Right ventricle myocardium inferior (tissue), 1 donor: ENCODE measurements around the gene RNF123. TPM values are rescaled to one million over a fixed set of nuclear protein-coding genes. Genes with fewer than 3 reads are reported as not detected.
"Not testable (repeated sequence)": the region's sequence is repeated elsewhere in the genome, so short reads cannot be mapped to it uniquely, and the experiment has no call there.

Experiments
- ATAC-seq: fragments of 200-7000 bp; cut with Tn5 transposase; one replicate; pipeline ENCODE4 v1.9.1; 2020; ENCODE audit warnings: mild to moderate bottlenecking, moderate library complexity
- DNase-seq: peaks from one replicate; pipeline ENCODE4 v3.0.0; 2021; ENCODE audit errors: missing footprints
- intact Hi-C: fragments of 100-400 bp; cut with DNase I; formaldehyde crosslinking; loops from one replicate; pipeline ENCODE4 v1.11.0; 2022
- total RNA-seq: library from RNA; stranded (reverse); fragmentation: NEBNext Ultra II Directional; extraction: Animal tissue kit (Norgen Biotek cat#: 25700); gene quantifications from one replicate; pipeline ENCODE4 v1.2.1, GENCODE V29; 2021
- donor health status: DM: no; HTN: yes; CAD: no; lungs with severe emphysema.

Gene RNF123
- total RNA-seq, 1 donor from 2014 or later = 46.1 TPM

DNA sequence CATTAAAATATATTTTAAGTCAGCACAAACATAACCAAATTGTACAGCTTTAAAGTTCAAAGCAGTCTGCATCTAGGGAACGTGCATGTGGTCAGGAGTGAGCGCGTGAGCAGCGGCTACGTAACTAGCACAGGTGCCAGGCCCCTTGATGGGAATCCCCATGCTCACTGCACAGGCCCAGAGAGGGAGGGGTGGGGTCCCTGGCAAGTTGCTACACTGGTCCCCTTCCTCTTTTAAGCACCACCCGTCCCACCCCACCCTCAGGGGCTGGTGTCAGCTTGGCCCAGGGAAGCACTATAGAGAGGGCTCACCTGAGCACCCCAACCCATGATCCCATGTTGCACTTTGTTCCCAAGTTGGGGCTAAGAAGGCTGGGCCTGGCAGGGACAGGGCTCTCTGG, 35.2 kb downstream of the RNF123 start:
- DNase-seq (no peak), ATAC-seq (no peak)
- intact Hi-C loops = loop anchor here (5.0 kb wide), 1 partner anchor 563 kb away; no protein-coding TSS in a partner anchor

DNA sequence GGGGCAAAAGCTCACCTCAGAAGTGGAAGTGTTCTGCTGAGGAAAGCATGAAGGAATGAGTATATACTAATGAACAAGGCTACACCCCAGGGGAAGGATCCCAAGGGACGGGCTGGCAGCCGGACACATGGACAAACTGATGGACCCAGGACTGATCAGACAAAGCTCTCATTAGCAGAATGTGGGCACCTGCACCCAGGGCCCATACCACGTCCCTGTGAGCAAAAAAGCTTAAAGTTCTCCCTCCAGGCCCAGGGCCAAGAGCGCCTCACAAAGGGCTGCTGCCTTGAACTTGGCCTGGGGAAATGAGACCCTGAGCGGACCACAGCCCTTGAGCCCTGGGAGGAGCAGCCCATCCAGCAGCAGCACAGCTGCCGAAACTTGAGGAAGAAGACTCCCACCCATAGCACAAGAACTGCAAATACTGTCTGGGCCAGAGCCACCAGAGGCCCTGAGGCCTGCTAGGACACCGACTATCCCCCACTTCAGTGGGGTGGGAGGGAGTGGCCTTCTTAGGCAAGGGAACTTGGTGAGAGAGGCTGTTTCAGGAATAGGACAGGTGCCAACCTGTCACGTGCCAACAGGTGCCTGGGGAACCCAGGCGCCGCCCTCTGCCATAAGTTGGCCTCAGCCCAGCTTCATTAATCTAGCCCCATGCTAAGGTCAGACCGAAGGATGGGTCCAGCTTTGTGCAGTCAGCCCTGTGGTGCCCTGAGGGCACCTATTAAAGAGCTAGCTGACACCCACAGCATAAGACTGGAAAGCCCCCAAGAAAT, 36.7 kb downstream of the RNF123 start:
- intact Hi-C loops = no loop called here
- DNase-seq = no peak

DNA sequence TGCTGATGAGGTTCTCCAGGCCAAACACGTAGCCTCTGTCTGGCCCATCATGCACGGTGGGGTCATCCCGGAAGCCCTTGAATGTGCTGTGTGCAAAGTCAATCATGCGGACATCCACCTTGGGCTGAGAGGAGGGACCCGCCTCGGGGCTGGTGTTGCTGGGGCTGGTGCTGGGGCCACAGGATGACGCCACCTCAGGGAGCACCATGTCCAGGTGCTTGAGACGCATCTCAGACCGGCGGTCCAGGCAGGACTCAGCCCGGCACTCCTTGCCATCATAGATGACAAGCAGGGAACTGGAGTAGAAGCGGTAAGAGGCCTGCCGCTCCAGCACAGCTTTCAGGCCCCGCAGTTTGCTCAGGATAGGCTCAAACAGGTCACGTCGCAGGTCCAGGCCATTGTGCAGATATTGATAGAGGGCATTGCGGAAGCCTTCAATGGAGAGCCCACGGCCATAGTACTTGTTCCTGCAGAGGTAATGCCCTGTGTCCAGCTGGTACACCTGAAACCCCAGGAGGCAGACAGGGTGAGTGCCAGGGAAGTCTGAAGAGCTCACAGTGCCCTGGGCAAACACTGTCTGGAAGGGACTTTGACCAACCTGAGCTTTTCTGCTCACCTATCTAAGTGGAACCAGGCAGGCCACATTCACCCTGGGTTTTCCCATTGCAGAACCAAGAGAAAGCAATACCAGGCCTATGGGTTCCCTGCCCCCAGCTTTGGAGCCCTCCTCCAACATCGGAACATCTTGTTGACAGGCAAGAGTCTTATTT, 38.0 kb downstream of the RNF123 start:
- ATAC-seq (no peak), DNase-seq (no peak)
- intact Hi-C loops = no loop called here

More for the DNA sequence above, 36.7 kb downstream of the RNF123 start:
- ATAC-seq = no peak

DNA sequence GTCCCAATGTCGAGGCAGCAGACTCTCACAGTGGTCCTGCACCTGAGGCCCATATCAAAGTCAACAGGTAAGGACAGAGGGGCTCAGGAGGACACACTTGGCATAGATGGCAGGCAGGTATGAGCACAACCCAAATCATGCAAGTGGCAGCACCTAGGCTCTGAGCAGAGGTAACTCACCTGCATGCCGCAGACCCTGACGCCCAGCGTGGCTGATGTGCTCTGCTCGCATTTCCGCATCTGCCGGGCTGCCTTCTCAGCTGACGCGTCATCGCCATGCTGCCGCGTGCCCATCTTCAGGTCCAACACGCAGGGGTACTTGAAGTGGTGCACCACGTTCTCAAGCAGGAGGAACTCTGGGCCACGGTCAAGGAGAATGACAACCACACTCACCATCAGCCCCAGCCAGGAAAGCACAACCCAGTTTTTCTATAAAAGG, 38.6 kb downstream of the RNF123 start:
- no peak for ATAC-seq
- DNase-seq = no peak
- intact Hi-C loops = no loop called here

DNA sequence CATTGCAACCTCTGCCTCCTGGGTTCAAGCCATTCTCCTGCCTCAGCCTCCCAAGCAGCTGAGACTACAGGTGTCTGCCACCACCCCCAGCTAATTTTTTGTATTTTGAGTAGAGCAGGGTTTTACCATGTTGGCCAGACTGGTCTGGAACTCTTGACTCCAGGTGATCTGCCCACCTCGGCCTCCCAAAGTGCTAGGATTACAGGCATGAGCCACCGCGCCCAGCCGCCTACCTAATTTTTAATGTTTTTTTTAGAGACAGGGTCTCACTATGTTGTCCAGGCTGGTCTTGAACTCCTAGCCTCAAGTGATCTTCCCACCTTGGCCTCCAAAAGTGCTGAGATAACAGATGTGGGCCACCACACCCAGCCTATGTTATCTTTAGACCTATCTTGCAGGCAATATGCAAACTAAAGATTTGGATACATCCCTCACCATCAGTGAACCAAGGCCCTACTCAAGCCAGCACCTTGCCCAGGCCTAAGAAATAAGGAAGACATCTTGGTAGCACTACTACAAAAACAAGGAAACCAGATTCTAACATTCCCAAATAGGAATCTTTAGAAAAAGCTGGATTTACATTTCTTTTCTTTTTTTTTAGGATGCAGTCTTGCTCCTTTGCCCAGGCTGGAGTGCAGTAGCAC, 40.7 kb downstream of the RNF123 start:
- DNase-seq = no peak
- intact Hi-C loops = no loop called here
- ATAC-seq = no peak

DNA sequence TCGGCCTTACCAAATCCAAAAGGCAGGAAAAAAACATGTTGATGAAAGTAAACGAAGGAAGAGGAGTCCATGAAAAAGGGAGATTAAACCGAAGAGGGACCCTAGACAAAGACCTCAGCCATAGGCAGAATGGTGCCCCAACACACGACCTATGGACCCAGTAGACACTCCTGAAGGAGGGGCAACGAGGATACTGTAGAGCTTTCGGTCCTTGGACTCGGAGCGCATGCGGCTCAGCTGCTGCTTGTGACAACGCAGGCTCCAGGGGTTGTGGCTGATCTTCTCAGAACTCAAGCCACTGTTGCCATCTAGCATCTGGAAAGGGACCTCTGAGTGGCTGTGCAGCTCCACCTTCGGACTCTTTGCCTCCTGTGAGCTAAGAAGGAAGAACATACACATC, 43.2 kb downstream of the RNF123 start:
- intact Hi-C loops = no loop called here
- no peak for DNase-seq
- no peak for ATAC-seq

DNA sequence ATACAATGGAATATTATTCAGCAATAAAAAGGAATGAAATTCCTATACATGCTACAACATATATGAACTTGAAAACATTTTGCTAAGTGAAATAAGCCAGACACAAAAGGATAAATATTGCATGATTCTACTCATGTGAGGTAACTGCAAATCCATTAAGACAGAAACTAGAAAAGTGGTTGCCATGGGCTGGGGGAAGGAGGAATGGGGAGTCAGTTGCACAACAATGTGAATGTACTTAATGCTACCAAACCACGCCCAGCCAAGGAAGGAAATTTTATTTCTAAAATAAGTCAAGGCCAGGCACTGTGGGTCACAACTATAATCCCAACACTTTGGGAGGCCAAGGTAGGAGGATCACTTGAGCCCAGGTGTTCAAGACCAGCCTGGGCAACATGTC, 44.2 kb downstream of the RNF123 start:
- intact Hi-C loops = no loop called here
- no peak for ATAC-seq
- no peak for DNase-seq

DNA sequence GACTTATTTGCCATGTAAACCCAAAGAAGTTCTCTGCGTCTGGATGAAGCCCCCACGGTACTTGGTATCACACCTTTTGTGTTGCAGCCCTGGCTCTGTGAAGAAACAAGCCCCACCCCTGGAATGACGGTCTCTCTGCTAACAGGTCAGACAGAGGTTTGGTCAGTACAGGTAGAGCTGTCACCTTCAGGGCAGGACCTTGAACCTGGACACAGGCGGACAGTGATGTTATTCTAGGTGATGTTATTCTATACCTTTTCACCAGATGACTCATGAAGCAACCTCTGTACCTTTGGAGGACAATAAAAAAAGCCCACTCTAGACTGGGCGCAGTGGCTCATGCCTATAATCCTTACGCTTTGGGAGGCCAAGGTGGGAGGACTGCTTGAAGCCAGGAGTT, 45.4 kb downstream of the RNF123 start:
- intact Hi-C loops = no loop called here
- DNase-seq (no peak), ATAC-seq (no peak)

DNA sequence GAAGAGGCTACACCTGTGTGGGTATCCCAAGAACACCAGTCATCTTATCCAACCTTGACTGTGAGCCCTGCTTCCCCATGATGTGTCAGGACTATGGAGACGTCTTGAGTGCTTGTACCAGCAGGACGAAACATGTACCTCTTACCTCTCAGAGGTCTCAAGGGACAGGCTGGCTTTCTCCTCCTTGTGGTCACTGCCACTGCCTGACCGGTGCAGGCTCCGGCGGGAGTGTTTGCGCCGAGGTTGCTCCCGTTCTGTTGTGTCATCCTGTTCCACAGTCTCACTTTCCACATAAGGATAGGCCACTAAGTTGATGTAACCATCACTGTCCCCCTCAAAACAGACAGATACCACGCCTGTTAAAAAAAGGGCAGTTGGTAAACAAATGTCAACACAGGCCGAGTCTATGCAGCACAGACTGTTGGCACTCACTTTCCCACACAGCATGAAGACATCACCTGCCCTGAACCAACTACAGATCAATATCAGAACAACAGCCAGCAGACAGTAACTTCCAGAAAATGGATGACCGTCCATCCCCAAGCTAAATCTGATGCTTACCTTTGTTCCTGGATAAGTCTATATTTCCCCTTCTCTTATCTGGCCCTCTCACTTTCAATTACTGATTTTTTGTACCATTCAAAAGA, 48.8 kb downstream of the RNF123 start:
- DNase-seq (no peak), ATAC-seq (no peak)
- intact Hi-C loops = no loop called here

DNA sequence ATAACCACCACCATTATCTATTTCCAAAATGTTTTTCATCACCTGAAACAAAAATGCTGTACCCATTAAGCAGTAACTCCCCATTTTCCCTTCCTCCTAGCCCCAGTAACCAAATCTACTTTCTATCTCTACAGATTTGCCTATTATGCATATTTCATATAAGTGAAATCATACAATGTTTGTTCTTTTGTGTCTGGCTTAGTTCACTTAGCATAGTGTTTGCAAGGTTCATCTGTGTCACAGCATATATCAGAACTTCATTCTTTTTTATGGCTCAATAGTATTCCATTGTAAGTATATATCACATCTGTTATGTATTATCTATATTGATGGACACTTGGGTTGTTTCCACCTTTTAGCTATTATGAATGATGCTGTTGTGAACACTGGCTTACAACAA, 51.1 kb downstream of the RNF123 start:
- ATAC-seq (no peak), DNase-seq (no peak)
- intact Hi-C loops = no loop called here

DNA sequence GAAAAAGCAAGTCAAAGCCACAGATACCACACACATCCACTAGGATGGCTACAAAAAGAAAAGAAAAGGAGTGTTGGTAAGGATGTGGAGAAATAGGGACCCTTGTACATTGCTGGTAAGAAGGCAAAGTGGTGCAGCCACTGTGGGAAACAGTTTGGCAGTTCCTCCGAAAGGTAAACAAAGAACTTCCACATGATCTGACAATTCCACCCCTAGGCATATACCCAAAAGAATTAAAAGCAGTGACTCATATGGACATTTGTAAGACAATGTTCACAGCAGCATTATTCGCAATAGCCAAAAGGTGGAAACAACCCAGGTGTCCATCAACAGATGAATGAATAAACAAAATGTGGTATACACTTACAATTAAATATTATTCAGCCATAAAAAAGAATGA, 56.6 kb downstream of the RNF123 start:
- DNase-seq = no peak

DNA sequence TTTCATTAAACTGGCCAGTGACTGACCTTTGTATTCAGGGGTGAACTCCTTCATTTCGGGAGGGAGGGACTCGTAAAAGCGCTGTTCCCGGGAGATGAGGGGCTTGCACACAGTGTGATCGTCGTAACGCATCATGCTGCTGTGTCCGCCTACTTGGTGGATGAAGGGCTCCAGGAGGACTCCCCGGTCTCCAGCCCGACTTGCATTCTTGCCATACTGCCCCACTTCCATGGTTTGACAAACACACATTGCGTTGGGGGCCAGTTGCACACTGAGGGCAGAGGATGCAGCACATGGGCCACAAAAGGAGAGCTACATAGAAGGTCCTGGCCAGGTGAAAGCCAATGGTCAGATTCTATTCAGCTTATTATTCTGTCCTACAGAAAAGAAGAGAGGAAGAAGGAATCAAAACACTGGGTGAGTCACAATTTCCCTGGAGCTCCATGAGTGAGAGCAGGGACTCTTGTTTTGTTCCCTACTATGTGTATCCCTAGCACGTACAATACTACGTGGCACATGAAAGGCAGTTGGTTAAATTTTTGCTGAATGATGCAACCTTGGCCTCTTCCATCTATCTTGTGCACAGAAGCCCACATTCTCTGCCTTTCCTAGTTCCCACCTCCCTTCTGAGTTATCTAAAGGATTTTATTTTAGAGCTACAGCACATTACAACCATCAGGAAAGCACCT, 58.6 kb downstream of the RNF123 start:
- no peak for DNase-seq
- intact Hi-C loops = no loop called here
- ATAC-seq = no peak

More for the DNA sequence above, 56.6 kb downstream of the RNF123 start:
- intact Hi-C loops = no loop called here
- no peak for ATAC-seq

DNA sequence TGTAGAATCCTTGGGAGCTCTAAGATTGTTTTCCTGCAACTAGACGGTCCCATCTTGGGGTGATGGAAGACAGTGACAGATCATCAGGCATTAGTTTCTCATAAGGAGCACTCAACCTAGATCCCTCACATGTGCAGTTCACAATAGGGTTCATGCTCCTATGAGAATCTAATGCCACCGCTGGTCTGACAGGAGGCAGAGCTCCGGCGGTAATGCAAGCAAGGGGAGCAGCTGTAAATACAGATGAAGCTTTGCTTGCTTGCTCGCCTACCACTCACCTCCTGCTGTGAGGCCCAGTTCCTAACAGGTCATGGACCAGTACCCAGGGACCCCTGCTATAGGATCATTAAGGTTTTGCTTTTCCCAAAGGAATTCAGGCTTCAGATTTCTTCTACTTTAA, 59.5 kb downstream of the RNF123 start:
- intact Hi-C loops, ATAC-seq, DNase-seq: not testable (repeated sequence)

DNA sequence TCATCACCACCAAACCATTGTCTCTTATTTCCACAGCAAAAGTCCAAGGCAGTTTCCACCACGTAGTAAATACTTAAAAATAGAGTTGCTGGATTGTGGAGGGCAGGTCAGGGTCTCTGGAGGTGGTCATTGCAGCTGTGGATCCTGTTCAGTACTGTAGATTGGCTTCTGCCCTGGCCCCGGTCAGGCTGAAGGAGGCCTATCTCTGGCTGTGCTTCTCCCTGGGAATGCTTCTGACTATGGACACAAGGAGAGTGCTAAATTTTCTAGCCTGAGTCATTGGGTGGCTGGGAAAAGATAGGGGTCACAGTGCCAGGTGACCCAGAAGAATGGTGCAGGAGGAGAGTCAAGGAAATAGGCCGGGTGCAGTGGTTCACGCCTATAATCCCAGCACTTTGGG, 60.7 kb downstream of the RNF123 start:
- intact Hi-C loops = no loop called here
- no peak for DNase-seq
- ATAC-seq = no peak

DNA sequence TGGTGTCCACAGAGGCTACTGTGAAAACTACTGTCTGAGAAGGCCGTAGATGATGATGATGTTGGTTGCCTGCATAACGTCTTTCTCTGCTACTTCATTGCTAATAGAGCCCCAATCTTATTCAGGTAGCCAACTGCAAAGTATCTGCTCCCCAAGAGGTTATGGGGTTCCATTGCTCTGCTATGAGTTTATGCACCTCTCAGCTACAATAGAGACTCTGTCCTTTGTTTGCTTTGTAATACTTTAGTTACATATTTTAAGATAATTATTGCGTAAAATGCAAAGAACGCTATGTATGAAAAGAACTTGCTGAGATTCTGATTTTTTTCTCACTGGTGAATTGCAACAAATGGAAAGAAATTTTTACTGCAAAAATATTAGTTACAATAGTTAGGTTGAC, 62.1 kb downstream of the RNF123 start:
- intact Hi-C loops = no loop called here
- ATAC-seq (no peak), DNase-seq (no peak)

DNA sequence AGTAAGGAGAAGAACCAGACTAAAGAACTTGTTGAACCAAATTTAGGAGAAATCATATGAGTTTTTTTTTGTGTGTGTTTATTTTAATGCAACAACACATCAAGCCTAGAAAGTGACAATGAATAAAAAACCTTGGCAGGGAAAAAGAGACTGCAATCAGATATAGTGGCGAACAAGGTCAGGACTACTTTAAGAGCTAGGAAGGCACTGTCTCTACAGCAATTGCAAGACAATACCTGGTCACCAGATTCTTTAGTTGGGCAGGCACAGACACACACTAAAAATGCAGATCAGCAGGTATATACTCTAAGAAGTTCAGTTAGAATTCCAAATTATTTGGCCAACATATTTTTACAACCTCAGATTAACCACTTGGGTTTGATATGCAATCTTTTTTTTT, 65.2 kb downstream of the RNF123 start:
- intact Hi-C loops = no loop called here
- DNase-seq (no peak), ATAC-seq (no peak)

DNA sequence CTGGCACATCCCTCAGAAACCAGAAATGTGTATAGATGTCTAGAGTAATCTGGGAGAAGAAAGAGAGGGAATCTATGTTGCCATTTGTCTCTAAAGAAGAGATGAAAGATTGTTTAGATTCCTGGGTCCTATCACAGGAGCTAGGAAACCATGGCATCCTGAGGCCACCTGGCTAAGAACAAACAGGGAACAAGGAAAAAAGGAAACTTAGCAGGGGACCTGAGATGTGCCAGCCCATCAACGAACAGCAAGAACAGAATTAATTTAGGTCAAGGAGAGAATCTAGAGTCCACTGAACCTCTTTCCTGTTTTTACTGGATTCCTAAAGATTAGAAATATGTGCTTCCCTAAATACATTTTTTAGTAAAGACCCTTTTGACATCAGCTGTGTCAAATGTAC, 66.7 kb downstream of the RNF123 start:
- ATAC-seq (no peak), DNase-seq (no peak)
- intact Hi-C loops = no loop called here

DNA sequence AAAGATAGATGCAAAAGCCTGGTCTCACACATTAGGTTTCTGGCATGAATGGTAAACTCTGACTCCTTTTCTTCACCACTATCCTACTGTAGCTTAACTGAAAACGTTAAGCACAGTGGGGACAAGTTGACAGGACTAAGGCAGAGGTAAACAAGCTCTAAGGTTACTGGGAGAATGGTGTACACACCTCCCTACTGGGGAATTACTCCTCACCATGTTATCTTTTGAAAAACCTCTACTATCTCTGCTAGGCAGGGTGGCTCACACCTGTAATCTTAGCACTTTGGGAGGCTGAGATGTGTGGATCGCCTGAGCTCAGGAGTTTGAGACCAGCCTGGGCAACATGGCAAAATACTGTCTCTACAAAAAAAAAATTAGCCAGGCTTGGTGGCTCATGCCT, 67.8 kb downstream of the RNF123 start:
- ATAC-seq = no peak
- intact Hi-C loops = no loop called here
- DNase-seq = no peak

DNA sequence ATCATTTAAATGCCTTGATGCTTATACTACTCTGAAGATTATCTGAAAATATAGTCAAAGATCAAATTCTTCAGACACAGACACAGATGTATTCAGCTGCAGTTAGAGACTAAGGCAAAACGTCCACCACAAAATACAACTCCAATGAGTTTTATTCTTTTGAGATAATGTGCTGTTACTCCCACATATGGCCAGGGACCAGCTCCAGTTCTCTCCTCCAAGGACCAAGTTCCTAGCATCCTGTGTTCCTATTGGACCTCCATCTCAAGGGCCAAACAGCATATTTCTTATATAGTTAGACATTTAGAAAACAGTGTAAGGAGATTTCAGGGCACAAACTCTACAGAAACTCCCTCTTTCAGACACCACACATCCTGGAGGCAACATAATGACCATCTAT, 69.9 kb downstream of the RNF123 start:
- ATAC-seq = no peak
- no peak for DNase-seq

More for the DNA sequence above, 69.9 kb downstream of the RNF123 start:
- intact Hi-C loops = no loop called here
